Measurements from ENCODE around the gene TRNT1.

Gene TRNT1

DNA sequence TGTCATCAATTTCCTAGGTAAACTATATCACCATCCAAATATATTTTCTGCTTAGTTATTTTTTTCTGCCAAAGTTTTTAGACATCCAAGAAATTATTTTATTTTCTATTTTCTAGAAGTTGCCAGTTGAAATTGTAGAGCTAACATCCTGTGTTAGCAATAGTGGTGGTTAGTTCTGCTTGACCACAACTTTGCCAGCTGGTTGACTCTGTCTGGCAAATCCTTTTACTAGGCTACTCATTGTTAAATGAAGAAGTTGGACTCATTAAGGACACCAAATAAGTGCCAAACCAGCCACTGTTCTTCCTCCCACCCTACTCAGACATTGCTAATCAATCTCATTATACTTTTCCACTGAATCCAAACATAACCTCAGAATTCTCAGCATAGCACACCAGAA is 68.1 kb downstream of the TRNT1 start:
- no peaks in the 10 kb centered on the region for H3K9me3 ChIP-seq (ENCODE audit: control insufficient read depth, low read length)
- H3K27me3 ChIP-seq (ENCODE audit: control insufficient read depth, insufficient read depth, low read length, poor library complexity, severe bottlenecking) = no peaks in the 10 kb centered on the region
- H3K4me1 ChIP-seq (ENCODE audit: control insufficient read depth, insufficient read depth, low read length) = no peaks in the 10 kb centered on the region
- no peak overlapping the region for H3K27ac ChIP-seq (ENCODE audit: insufficient read depth, low read depth, low read length, poor library complexity, severe bottlenecking)
- no peak overlapping the region for H3K4me3 ChIP-seq (ENCODE audit: insufficient read depth, low read depth, low read length)
- H3K36me3 ChIP-seq (ENCODE audit: control insufficient read depth, insufficient read depth, low read length) = no peaks in the 10 kb centered on the region

DNA sequence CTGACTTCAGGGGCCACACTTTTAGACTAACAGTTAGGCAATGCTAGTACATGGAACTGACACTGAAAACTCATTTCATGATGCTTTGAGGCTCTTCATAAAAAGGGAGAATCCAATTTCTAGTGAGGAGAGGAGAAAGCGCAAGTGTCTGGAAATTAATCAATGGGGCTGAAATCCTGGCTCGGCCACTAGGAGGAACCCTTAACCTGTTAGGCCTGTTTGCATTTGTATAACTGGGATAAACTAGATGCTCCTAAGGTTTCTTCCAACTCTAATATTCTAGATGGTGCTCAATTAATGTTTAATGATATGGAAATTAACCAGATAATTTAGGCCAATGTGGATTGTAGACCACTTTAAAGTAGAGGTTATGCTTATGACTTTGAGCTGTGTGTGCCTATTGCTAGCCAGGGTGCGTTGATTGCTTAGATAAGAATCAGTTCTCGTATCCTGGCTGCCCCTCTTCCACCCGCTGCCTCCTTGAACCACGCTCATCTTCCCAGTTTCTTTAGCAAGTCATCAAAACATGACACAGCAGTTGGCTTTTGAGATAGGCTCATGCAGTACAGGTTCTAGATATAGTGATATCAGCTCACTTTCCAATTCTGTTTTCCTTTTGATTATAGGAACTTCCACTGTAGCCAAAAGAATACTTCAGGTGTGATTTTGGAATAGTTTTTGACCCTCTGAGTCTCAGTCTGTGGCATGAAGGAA is 69.6 kb downstream of the TRNT1 start:
- H3K36me3 ChIP-seq (ENCODE audit: control insufficient read depth, insufficient read depth, low read length) = no peaks in the 10 kb centered on the region
- no peak overlapping the region for H3K27ac ChIP-seq (ENCODE audit: insufficient read depth, low read depth, low read length, poor library complexity, severe bottlenecking)
- no peaks in the 10 kb centered on the region for H3K4me1 ChIP-seq (ENCODE audit: control insufficient read depth, insufficient read depth, low read length)
- H3K9me3 ChIP-seq (ENCODE audit: control insufficient read depth, low read length) = no peaks in the 10 kb centered on the region
- 58% methylated on average over 6 of the region's 6 CpGs for WGBS, 2 experiments
- H3K27me3 ChIP-seq (ENCODE audit: control insufficient read depth, insufficient read depth, low read length, poor library complexity, severe bottlenecking) = no peaks in the 10 kb centered on the region
- no peak overlapping the region for H3K4me3 ChIP-seq (ENCODE audit: insufficient read depth, low read depth, low read length)

All from ectodermal cell (in vitro differentiated cells).